HepG2 (cell line): ENCODE results near the gene ITIH1. TPM values are rescaled to one million over a fixed set of nuclear protein-coding genes. Genes with fewer than 3 reads are reported as not detected.

Source experiments
- ATAC-seq: fragments of 200-7000 bp; cut with Tn5 transposase; 3 replicates; pipeline ENCODE4 v1.9.1; 2020; ENCODE audit warnings: mild to moderate bottlenecking, moderate library complexity
- BruUV-seq: library from RNA; stranded (reverse); fragments of 400-500 nt; replicated peaks from 2 replicates; lab custom pipeline; 2021; lab: Mats Ljungman, UMichigan
- CTCF ChIA-PET: fragments of 300-600 bp; formaldehyde crosslinking; extraction: SDS; loops from one replicate; lab custom pipeline; 2021; ENCODE audit warnings: low total read pairs, inconsistent platforms, low intra/inter-chr PET ratio; lab: Yijun Ruan, JAX
- POLR2A ChIA-PET: fragments of 350-600 bp; sonication (Branson Sonifier 250); formaldehyde crosslinking; loops from one replicate; lab custom pipeline; 2020; ENCODE audit warnings: antibody characterized with exemption, inconsistent platforms; lab: Yijun Ruan, JAX
- DNase-seq: peaks from one replicate; pipeline ENCODE4 v3.0.0-alpha.2; 2015; ENCODE audit warnings: low spot score
- FAIRE-seq: peaks from 3 replicates; lab custom pipeline; 2011; peaks lifted over from hg19 to GRCh38; lab: Jason Lieb, UNC
- H2AFZ ChIP-seq: one replicate; pipeline ENCODE4 v1.6.1; 2011; ENCODE audit warnings: low read length, inconsistent platforms
- H3K27ac ChIP-seq: fragments of 300-600 bp; 3 replicates; pipeline ENCODE4 v1.8.0; 2011; ENCODE audit warnings: mixed run types, mild to moderate bottlenecking, mixed read lengths, low read length, inconsistent platforms; ENCODE audit not compliant: insufficient read depth; ENCODE audit errors: extremely low read length
- H3K27me3 ChIP-seq, 2 experiments: fragments of 200-600 bp in 1 of 2; 2 replicates in 1 of 2; 3 replicates in 1 of 2; pipeline versions ENCODE4 v1.6.0 to v1.8.0; 2011; ENCODE audit warnings: low read length in 2 of 2, mild to moderate bottlenecking in 2 of 2, moderate library complexity in 2 of 2, inconsistent platforms in 1 of 2; ENCODE audit not compliant: insufficient read depth in 2 of 2, control insufficient read depth in 1 of 2
- H3K36me3 ChIP-seq, 2 experiments: fragments of 200-600 bp in 1 of 2; replicated peaks in 1 of 2; 2 replicates in 1 of 2; 3 replicates in 1 of 2; pipeline versions ENCODE4 v1.5.1 to v1.8.0; 2011; ENCODE audit warnings: low read length in 2 of 2, inconsistent platforms in 1 of 2; ENCODE audit not compliant: insufficient read depth in 2 of 2, control insufficient read depth in 1 of 2
- H3K4me1 ChIP-seq: 2 replicates; pipeline ENCODE4 v1.5.1; 2012; ENCODE audit warnings: low read length, inconsistent platforms; ENCODE audit not compliant: insufficient read depth
- H3K4me2 ChIP-seq: 2 replicates; pipeline ENCODE4 v1.6.0; 2011; ENCODE audit warnings: low read depth, low read length, inconsistent platforms
- H3K4me3 ChIP-seq, 3 experiments: fragments of 200-600 bp in 1 of 3; sonication (generic), shearing (Covaris generic) in 1 of 3; replicated peaks in 1 of 3; 2 replicates each; pipeline ENCODE4 v1.5.1; 2011 to 2016; ENCODE audit warnings: low read length in 3 of 3, inconsistent platforms in 2 of 3, low read depth in 2 of 3, mild to moderate bottlenecking in 2 of 3, control low read depth in 1 of 3, mixed read lengths in 1 of 3; ENCODE audit not compliant: insufficient read depth in 1 of 3
- H3K79me2 ChIP-seq: one replicate; pipeline ENCODE4 v1.6.1; 2011; ENCODE audit warnings: low read length, inconsistent platforms; ENCODE audit not compliant: insufficient read depth
- H3K9ac ChIP-seq: 2 replicates; pipeline ENCODE4 v1.6.0; 2011; ENCODE audit warnings: mild to moderate bottlenecking, low read depth, low read length, inconsistent platforms; ENCODE audit not compliant: insufficient read depth
- H3K9me3 ChIP-seq: 2 replicates; pipeline ENCODE4 v1.5.1; 2012; ENCODE audit warnings: mild to moderate bottlenecking, low read length
- H4K20me1 ChIP-seq: 2 replicates; pipeline ENCODE4 v1.6.0; 2011; ENCODE audit warnings: inconsistent platforms, mild to moderate bottlenecking, low read length, moderate library complexity; ENCODE audit not compliant: insufficient read depth
- FOXK1 ChIP-seq: sonication (generic); formaldehyde crosslinking; IDR thresholded peaks from 2 replicates; pipeline ENCODE4 v1.4.0; 2020; ENCODE audit warnings: low read depth, missing genetic modification reagents, borderline replicate concordance
- JUN ChIP-seq: sonication (generic); formaldehyde crosslinking; IDR thresholded peaks from 2 replicates; pipeline ENCODE4 v1.4.0; 2020; ENCODE audit warnings: mild to moderate bottlenecking, missing genetic modification reagents
- MAF1 ChIP-seq: sonication (generic); formaldehyde crosslinking; IDR thresholded peaks from 2 replicates; pipeline ENCODE4 v1.5.0; 2020; ENCODE audit warnings: missing genetic modification reagents, borderline replicate concordance
- RFX5 ChIP-seq: IDR thresholded peaks from 2 replicates; pipeline ENCODE4 v1.6.1; 2011; ENCODE audit warnings: low read depth, low read length, improper control_type of control experiment
- RXRB ChIP-seq: IDR thresholded peaks from 2 replicates; pipeline ENCODE4 v1.6.1; 2016; ENCODE audit warnings: borderline replicate concordance, missing genetic modification reagents, missing compliant biosample characterization
- SAP130 ChIP-seq: IDR thresholded peaks from 2 replicates; pipeline ENCODE4 v1.6.1; 2016; ENCODE audit warnings: low read depth
- SKI ChIP-seq: fragments of 450-650 bp; IDR thresholded peaks from one replicate; pipeline ENCODE4 v1.6.1; 2018; ENCODE audit warnings: mild to moderate bottlenecking; ENCODE audit not compliant: partially characterized antibody
- TOPORS ChIP-seq: sonication (generic); formaldehyde crosslinking; IDR thresholded peaks from 2 replicates; pipeline ENCODE4 v1.8.0; 2023; ENCODE audit warnings: mild to moderate bottlenecking, missing genetic modification reagents
- ZNF180 ChIP-seq: sonication (generic); formaldehyde crosslinking; IDR thresholded peaks from 2 replicates; pipeline ENCODE4 v1.4.0; 2020; ENCODE audit warnings: low read depth, missing genetic modification reagents, borderline replicate concordance
- ZNF326 ChIP-seq: sonication (generic); formaldehyde crosslinking; IDR thresholded peaks from 2 replicates; pipeline ENCODE4 v1.4.0; 2020; ENCODE audit warnings: missing genetic modification reagents, borderline replicate concordance
- ZNF790 ChIP-seq: sonication (generic); formaldehyde crosslinking; IDR thresholded peaks from 2 replicates; pipeline ENCODE4 v1.8.0; 2022; ENCODE audit warnings: missing genetic modification reagents, mild to moderate bottlenecking, borderline replicate concordance
- WGBS: methylation state at CpG from one replicate; pipeline ENCODE4 v1.1.6; 2017; ENCODE audit warnings: low lambda C conversion rate; 5-methylcytosine and 5-hydroxymethylcytosine counted together
- in situ Hi-C: cut with HindIII; loops from 2 replicates; pipeline ENCODE4 v1.10.0; 2017; ENCODE audit warnings: low pct_unique_long_range_greater_than_20kb; ENCODE audit not compliant: extremely low pct_ligation_motif_present
- intact Hi-C: fragments of 100-400 bp; cut with micrococcal nuclease; formaldehyde crosslinking; loops from one replicate; pipeline ENCODE4 v1.10.0; 2022; ENCODE audit not compliant: unreplicated experiment
- polyA plus RNA-seq, 8 experiments: library from polyadenylated mRNA; depleted of rRNA in 3 of 8; stranded (reverse) in 7 of 8; unstranded in 1 of 8; fragments of >200 nt; fragmentation: Illumina TruSeq in 4 of 8; extraction: Trizol in 4 of 8; gene quantifications; 2 replicates each; pipeline versions ENCODE4 v1.2.1 to v1.2.3, GENCODE V29; 2011 to 2016; ENCODE audit warnings: low read depth in 4 of 8, missing spikeins in 1 of 8, mixed read lengths in 1 of 8; ENCODE audit not compliant: insufficient read depth in 1 of 8
- total RNA-seq, 5 experiments: library from RNA; depleted of rRNA; stranded (reverse); fragments of >200 nt; fragmentation: Illumina TruSeq; extraction: Trizol; gene quantifications; 2 replicates each; pipeline ENCODE4 v1.2.3, GENCODE V29; 2016; ENCODE audit warnings: low read depth in 1 of 5
- TF ChIP-seq, protein P1 (sequence below): sonication (generic); IDR thresholded peaks from 2 replicates; pipeline ENCODE4 v1.6.1; 2016; ENCODE audit warnings: low read depth, borderline replicate concordance
- TF ChIP-seq, protein P2 (sequence below): sonication (generic); formaldehyde crosslinking; IDR thresholded peaks from 2 replicates; pipeline ENCODE4 v1.4.0; 2020; ENCODE audit warnings: missing genetic modification reagents
- TF ChIP-seq, protein P3 (sequence below): sonication (generic); formaldehyde crosslinking; IDR thresholded peaks from 2 replicates; pipeline ENCODE4 v1.4.0; 2020; ENCODE audit warnings: missing genetic modification reagents, mild to moderate bottlenecking, borderline replicate concordance

The ITIH1 gene
- total and polyA plus RNA-seq, 2 of the 13 experiments (the other 11 are each of a cell fraction or from before 2014, with no cell fraction given), result 12.3 to 19.6 TPM

DNA sequence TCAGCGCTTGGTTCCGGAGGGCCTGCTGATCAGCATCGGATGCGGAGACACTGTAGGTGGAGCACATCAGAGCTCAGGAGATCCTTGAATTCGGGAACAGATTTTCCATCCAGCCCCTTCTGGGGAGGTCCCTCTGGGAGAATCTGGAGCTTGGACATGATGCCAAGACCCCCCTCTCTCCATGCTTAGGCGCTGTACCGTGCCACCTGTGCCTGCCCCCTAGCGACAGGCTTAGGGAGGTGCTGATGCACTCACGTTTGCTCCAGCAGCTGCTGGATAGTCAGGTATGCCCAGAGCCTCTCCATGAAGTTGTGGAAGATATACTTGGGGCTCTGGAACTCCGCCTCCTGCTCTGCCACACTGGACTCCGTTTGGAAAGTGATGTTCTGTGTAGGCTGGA, 43.3 kb downstream of the ITIH1 start (continued):
- TF ChIP-seq RXRB (CRISPR knock-in tag), result 0 out of 2 replicates have a peak, but pooled peaks have one; percentile 19
- 0 out of 2 replicates have a peak, but pooled peaks have one; percentile 21 for TF ChIP-seq SAP130 (CRISPR knock-in tag)
- TF ChIP-seq RFX5, result no peak

DNA sequence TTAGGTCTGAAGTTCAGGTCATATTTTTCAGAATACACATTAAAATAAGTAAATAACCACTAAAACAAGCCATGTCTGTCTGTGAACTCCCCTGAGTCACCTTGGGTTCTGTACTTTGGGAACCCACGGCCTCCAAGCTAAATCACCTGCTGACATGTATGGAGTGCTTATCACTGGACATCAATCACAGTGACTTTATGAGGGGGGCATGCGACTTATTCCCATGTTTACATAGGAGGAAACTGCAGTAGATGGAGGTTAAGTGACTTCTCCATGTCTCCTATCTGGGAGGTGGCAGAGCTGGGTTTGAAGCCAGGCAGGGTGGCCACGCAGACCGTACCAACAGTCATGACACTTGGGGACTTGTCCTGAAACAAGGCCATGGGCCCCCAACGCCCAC, 45.0 kb downstream of the ITIH1 start:
- no TSS peak for BruUV-seq
- FAIRE-seq, result no peak
- ChIA-PET POLR2A (interaction anchor here (1.2 kb wide), 1 partner anchor 14 kb away, joined by 3 read pairs; no protein-coding TSS in a partner anchor), CTCF (no interaction called here)
- H3K27ac ChIP-seq, result no peak overlapping the region
- H3K4me3 ChIP-seq, result no peak overlapping the region
- no peaks in the 10 kb centered on the region for H3K79me2 ChIP-seq
- intact Hi-C loops (loop anchor here (10.0 kb wide), 1 partner anchor 48 kb away; the partner anchor contains the start of genes ITIH1 and NEK4), in situ Hi-C loops (loop anchor here (5.0 kb wide), 1 partner anchor 75 kb away; no protein-coding TSS in a partner anchor)
- no peaks in the 10 kb centered on the region for H3K27me3 ChIP-seq
- no peak overlapping the region for H2AFZ ChIP-seq
- no peak for DNase-seq
- H3K4me2 ChIP-seq, result no peak overlapping the region
- no peak overlapping the region for H3K9ac ChIP-seq
- peaks cover 68% of the 10 kb centered on the region for H3K4me1 ChIP-seq
- no peaks in the 10 kb centered on the region for H3K36me3 ChIP-seq
- WGBS, result 67% methylated on average over 5 of the region's 5 CpGs
- ATAC-seq, result no peak
- H3K9me3 ChIP-seq, result no peaks in the 10 kb centered on the region
- no peaks in the 10 kb centered on the region for H4K20me1 ChIP-seq
- no peak for TF ChIP-seq MAF1
- no peak for TF ChIP-seq TOPORS (CRISPR knock-in tag)
- TF ChIP-seq ZNF180 (CRISPR knock-in tag), result no peak
- no peak for TF ChIP-seq ZNF326
- TF ChIP-seq, protein P1, sequence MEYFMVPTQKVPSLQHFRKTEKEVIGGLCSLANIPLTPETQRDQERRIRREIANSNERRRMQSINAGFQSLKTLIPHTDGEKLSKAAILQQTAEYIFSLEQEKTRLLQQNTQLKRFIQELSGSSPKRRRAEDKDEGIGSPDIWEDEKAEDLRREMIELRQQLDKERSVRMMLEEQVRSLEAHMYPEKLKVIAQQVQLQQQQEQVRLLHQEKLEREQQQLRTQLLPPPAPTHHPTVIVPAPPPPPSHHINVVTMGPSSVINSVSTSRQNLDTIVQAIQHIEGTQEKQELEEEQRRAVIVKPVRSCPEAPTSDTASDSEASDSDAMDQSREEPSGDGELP, result no peak
- TF ChIP-seq, protein P2, sequence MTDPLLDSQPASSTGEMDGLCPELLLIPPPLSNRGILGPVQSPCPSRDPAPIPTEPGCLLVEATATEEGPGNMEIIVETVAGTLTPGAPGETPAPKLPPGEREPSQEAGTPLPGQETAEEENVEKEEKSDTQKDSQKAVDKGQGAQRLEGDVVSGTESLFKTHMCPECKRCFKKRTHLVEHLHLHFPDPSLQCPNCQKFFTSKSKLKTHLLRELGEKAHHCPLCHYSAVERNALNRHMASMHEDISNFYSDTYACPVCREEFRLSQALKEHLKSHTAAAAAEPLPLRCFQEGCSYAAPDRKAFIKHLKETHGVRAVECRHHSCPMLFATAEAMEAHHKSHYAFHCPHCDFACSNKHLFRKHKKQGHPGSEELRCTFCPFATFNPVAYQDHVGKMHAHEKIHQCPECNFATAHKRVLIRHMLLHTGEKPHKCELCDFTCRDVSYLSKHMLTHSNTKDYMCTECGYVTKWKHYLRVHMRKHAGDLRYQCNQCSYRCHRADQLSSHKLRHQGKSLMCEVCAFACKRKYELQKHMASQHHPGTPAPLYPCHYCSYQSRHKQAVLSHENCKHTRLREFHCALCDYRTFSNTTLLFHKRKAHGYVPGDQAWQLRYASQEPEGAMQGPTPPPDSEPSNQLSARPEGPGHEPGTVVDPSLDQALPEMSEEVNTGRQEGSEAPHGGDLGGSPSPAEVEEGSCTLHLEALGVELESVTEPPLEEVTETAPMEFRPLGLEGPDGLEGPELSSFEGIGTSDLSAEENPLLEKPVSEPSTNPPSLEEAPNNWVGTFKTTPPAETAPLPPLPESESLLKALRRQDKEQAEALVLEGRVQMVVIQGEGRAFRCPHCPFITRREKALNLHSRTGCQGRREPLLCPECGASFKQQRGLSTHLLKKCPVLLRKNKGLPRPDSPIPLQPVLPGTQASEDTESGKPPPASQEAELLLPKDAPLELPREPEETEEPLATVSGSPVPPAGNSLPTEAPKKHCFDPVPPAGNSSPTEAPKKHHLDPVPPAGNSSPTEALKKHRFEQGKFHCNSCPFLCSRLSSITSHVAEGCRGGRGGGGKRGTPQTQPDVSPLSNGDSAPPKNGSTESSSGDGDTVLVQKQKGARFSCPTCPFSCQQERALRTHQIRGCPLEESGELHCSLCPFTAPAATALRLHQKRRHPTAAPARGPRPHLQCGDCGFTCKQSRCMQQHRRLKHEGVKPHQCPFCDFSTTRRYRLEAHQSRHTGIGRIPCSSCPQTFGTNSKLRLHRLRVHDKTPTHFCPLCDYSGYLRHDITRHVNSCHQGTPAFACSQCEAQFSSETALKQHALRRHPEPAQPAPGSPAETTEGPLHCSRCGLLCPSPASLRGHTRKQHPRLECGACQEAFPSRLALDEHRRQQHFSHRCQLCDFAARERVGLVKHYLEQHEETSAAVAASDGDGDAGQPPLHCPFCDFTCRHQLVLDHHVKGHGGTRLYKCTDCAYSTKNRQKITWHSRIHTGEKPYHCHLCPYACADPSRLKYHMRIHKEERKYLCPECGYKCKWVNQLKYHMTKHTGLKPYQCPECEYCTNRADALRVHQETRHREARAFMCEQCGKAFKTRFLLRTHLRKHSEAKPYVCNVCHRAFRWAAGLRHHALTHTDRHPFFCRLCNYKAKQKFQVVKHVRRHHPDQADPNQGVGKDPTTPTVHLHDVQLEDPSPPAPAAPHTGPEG (CRISPR knock-in tag), result no peak
- TF ChIP-seq, protein P3, sequence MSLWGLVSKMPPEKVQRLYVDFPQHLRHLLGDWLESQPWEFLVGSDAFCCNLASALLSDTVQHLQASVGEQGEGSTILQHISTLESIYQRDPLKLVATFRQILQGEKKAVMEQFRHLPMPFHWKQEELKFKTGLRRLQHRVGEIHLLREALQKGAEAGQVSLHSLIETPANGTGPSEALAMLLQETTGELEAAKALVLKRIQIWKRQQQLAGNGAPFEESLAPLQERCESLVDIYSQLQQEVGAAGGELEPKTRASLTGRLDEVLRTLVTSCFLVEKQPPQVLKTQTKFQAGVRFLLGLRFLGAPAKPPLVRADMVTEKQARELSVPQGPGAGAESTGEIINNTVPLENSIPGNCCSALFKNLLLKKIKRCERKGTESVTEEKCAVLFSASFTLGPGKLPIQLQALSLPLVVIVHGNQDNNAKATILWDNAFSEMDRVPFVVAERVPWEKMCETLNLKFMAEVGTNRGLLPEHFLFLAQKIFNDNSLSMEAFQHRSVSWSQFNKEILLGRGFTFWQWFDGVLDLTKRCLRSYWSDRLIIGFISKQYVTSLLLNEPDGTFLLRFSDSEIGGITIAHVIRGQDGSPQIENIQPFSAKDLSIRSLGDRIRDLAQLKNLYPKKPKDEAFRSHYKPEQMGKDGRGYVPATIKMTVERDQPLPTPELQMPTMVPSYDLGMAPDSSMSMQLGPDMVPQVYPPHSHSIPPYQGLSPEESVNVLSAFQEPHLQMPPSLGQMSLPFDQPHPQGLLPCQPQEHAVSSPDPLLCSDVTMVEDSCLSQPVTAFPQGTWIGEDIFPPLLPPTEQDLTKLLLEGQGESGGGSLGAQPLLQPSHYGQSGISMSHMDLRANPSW (CRISPR knock-in tag), result no peak
- TF ChIP-seq JUN, result no peak
- TF ChIP-seq SKI, result no peak
- no peak for TF ChIP-seq FOXK1 (CRISPR knock-in tag)
- TF ChIP-seq ZNF790 (CRISPR knock-in tag), result no peak
